HCT116 (cell line): ENCODE results near the gene LHPP.

Experiments used
- ATF3 ChIP-seq: IDR thresholded peaks from 2 replicates; pipeline ENCODE4 v1.6.1; 2012
- CEBPB ChIP-seq: IDR thresholded peaks from 2 replicates; pipeline ENCODE4 v1.6.1; 2012; ENCODE audit warnings: low read depth
- CTCF ChIP-seq, 3 experiments: fragments of 200-600 bp in 1 of 3; sonication (generic) in 1 of 3; IDR thresholded peaks in 2 of 3; conservative IDR thresholded peaks in 1 of 3; 2 replicates each; pipeline ENCODE4 v1.5.1; 2012 to 2017; ENCODE audit warnings: low read depth in 2 of 3, low read length in 2 of 3, antibody characterized with exemption in 1 of 3, borderline replicate concordance in 1 of 3, control low read depth in 1 of 3, mild to moderate bottlenecking in 1 of 3, mixed read lengths in 1 of 3, mixed run types in 1 of 3, moderate library complexity in 1 of 3; ENCODE audit not compliant: insufficient read depth in 1 of 3
- EGR1 ChIP-seq: IDR thresholded peaks from 2 replicates; pipeline ENCODE4 v1.6.1; 2012; ENCODE audit warnings: low read depth
- EZH2 ChIP-seq: fragments of 200-600 bp; sonication (generic); IDR thresholded peaks from 2 replicates; pipeline ENCODE4 v1.6.1; 2017; ENCODE audit warnings: antibody characterized with exemption, mixed run types
- EZH2phosphoT487 ChIP-seq: fragments of 200-600 bp; IDR thresholded peaks from 2 replicates; pipeline ENCODE4 v1.6.1; 2018; ENCODE audit warnings: antibody characterized with exemption, borderline replicate concordance
- JUND ChIP-seq: IDR thresholded peaks from 2 replicates; pipeline ENCODE4 v1.6.1; 2012
- POLR2A ChIP-seq: IDR thresholded peaks from 2 replicates; pipeline ENCODE4 v1.7.0; 2011; ENCODE audit warnings: borderline replicate concordance; ENCODE audit not compliant: insufficient read depth, insufficient read length; ENCODE audit errors: extremely low read depth
- POLR2AphosphoS5 ChIP-seq: IDR thresholded peaks from 2 replicates; pipeline ENCODE4 v1.6.1; 2011; ENCODE audit warnings: mild to moderate bottlenecking, low read depth, low read length, moderate library complexity
- REST ChIP-seq: IDR thresholded peaks from 2 replicates; pipeline ENCODE4 v1.6.1; 2012; ENCODE audit warnings: low read depth
- SP1 ChIP-seq: IDR thresholded peaks from 2 replicates; pipeline ENCODE4 v1.6.1; 2012; ENCODE audit warnings: low read depth
- YY1 ChIP-seq: IDR thresholded peaks from 2 replicates; pipeline ENCODE4 v1.6.1; 2011; ENCODE audit warnings: low read length, low read depth, moderate library complexity, mild to moderate bottlenecking; ENCODE audit not compliant: insufficient replicate concordance; ENCODE audit errors: extremely low read depth
- ZBTB33 ChIP-seq: IDR thresholded peaks from 2 replicates; pipeline ENCODE4 v1.6.1; 2011; ENCODE audit warnings: mild to moderate bottlenecking, low read length, moderate library complexity; ENCODE audit not compliant: insufficient replicate concordance; ENCODE audit errors: extremely low read depth
- ZFX ChIP-seq: fragments of 450-650 bp; IDR thresholded peaks from 2 replicates; pipeline ENCODE4 v1.6.1; 2017

GRCh38 chr10:124542336-124542735 lies 80.7 kb downstream of the LHPP start:
- no peak for TF ChIP-seq CTCF (IDR thresholded peaks at IDR 0.05 in 2 of 3, conservative IDR thresholded peaks at IDR 0.05 in 1 of 3; ENCODE audit: borderline replicate concordance in 1 of 3, insufficient read depth in 1 of 3, low read depth in 2 of 3, low read length in 2 of 3)
- no peak for TF ChIP-seq POLR2A
- no peak for TF ChIP-seq POLR2AphosphoS5
- no peak for TF ChIP-seq YY1
- TF ChIP-seq EZH2 = no peak
- TF ChIP-seq JUND = no peak
- TF ChIP-seq REST = no peak
- TF ChIP-seq EZH2phosphoT487 = no peak
- no peak for TF ChIP-seq ZBTB33
- TF ChIP-seq CEBPB = no peak
- no peak for TF ChIP-seq ATF3
- no peak for TF ChIP-seq EGR1
- TF ChIP-seq SP1 = no peak
- no peak for TF ChIP-seq ZFX
